ENCODE data around the gene TRIM41. TPM values are rescaled to one million over a fixed set of nuclear protein-coding genes. Genes with fewer than 3 reads are reported as not detected.

The TRIM41 gene
- total and polyA plus RNA-seq, 9 of the 15 experiments (the other 6 are each of a cell fraction or from before 2014, with no cell fraction given), result 1.8 to 47.6 (median 20.9) TPM

- no peak overlapping the region for H2AFZ ChIP-seq (ENCODE audit: low read depth, low read length)
- H3K36me3 ChIP-seq (ENCODE audit: control insufficient read depth, insufficient read depth, low read length), result peaks cover 83% of the 10 kb centered on the region
- H3K4me1 ChIP-seq (replicated peaks in 1 of 2; ENCODE audit: control insufficient read depth in 2 of 2, insufficient read depth in 2 of 2, low read length in 2 of 2), result peaks cover 0 to 9% of the 10 kb centered on the region in 2 experiments; a peak in 2 of 5 replicates
- H3K9me3 ChIP-seq (replicated peaks; ENCODE audit: control insufficient read depth, insufficient read depth, low read depth, low read length), result no peaks in the 10 kb centered on the region
- FAIRE-seq (no peak), DNase-seq (ENCODE audit: extremely low read depth in 1 of 4, low spot score in 3 of 4) (no peak), ATAC-seq (no peak)
- no TSS peak for BruUV-seq (replicated peaks)
- ChIA-PET POLR2A (interaction anchor here (1.0 to 1.6 kb wide), 2 partner anchors 8 to 9 kb away, joined by 3 to 4 read pairs; no protein-coding TSS in a partner anchor), CTCF (ENCODE audit: low intra/inter-chr PET ratio) (no interaction called here)
- H3K27ac ChIP-seq (ENCODE audit: extremely low read depth, low read depth, low read length), result no peak overlapping the region
- H4K20me1 ChIP-seq (replicated peaks; ENCODE audit: control insufficient read depth, insufficient read depth, low read length), result peaks cover 5% of the 10 kb centered on the region; the same call in 1 of the 2 replicates
- intact Hi-C loops (cut with micrococcal nuclease) (no loop called here), in situ Hi-C loops (cut with MboI) (no loop called here)
- no peak overlapping the region for H3K4me2 ChIP-seq (ENCODE audit: insufficient read depth, low read length)
- H3K27me3 ChIP-seq (ENCODE audit: control insufficient read depth in 2 of 2, insufficient read depth in 2 of 2, low read length in 2 of 2), result no peaks in the 10 kb centered on the region
- peaks cover 15% of the 10 kb centered on the region for H3K79me2 ChIP-seq (ENCODE audit: control insufficient read depth, insufficient read depth, low read length)
- WGBS (ENCODE audit: insufficient coverage, low coverage, missing lambda C conversion rate), result 85% methylated on average over 9 of the region's 13 CpGs
- no peak overlapping the region for H3K4me3 ChIP-seq
- H3K9me1 ChIP-seq (ENCODE audit: control insufficient read depth, insufficient read depth, low read length), result peaks cover 3% of the 10 kb centered on the region
- H3K9ac ChIP-seq (ENCODE audit: insufficient read depth in 1 of 2, low read depth in 2 of 2, low read length in 2 of 2), result peak overlapping the region in 1 of 2 experiments; percentile 22; a peak in 1 of 4 replicates
- TF ChIP-seq HMGXB4 (CRISPR knock-in tag; IDR thresholded peaks at IDR 0.05) (no peak), ZNF75A (CRISPR knock-in tag; IDR thresholded peaks at IDR 0.05) (no peak), HDAC6 (IDR thresholded peaks at IDR 0.05; ENCODE audit: low read depth, low read length) (no peak), RBM22 (IDR thresholded peaks at IDR 0.05; ENCODE audit: low read depth, low read length, poor library complexity, severe bottlenecking) (no peak), FOXJ2 (tag; IDR thresholded peaks at IDR 0.05) (no peak), ZNF507 (tag; conservative IDR thresholded peaks at IDR 0.05) (no peak), POLR2AphosphoS5 (IDR thresholded peaks at IDR 0.05; ENCODE audit: control insufficient read depth, insufficient read depth, low read depth, low read length) (no peak), GTF3C2 (IDR thresholded peaks at IDR 0.05; ENCODE audit: borderline replicate concordance, extremely low read depth, insufficient read length) (no peak), SMAD4 (CRISPR knock-in tag; conservative IDR thresholded peaks at IDR 0.05) (no peak), SMC3 (conservative IDR thresholded peaks at IDR 0.05; ENCODE audit: insufficient read depth, low read depth, low read length) (no peak), ZNF197 (CRISPR knock-in tag; IDR thresholded peaks at IDR 0.05; ENCODE audit: low read depth) (no peak), MEF2D (tag; conservative IDR thresholded peaks at IDR 0.05; ENCODE audit: low read depth) (no peak), PATZ1 (CRISPR knock-in tag; IDR thresholded peaks at IDR 0.05; ENCODE audit: borderline replicate concordance) (no peak), TCF3 (CRISPR knock-in tag; IDR thresholded peaks at IDR 0.05) (no peak), HES1 (IDR thresholded peaks at IDR 0.05; ENCODE audit: low read depth) (no peak), TRIM24 (IDR thresholded peaks at IDR 0.05) (no peak)
Observed at GRCh38 chr5:181229996-181230395, 6.9 kb downstream of the TRIM41 start.

Measured in K562 (cell line).